K562 (cell line): ENCODE data around the gene TMEM107. TPM values are rescaled to one million over a fixed set of nuclear protein-coding genes. Genes with fewer than 3 reads are reported as not detected.

ENCODE experiments used
- CHD4 ChIP-seq: fragments of 200-600 bp; sonication (generic); IDR thresholded peaks from 3 replicates; pipeline ENCODE4 v1.6.1; 2012; ENCODE audit warnings: low read depth, mild to moderate bottlenecking, mixed read lengths, low read length, inconsistent platforms; ENCODE audit not compliant: insufficient read depth, insufficient replicate concordance, poor library complexity, severe bottlenecking
- KAT8 ChIP-seq: fragments of 450-650 bp; IDR thresholded peaks from 2 replicates; pipeline ENCODE4 v1.6.1; 2016; ENCODE audit warnings: low read depth, mild to moderate bottlenecking
- L3MBTL2 ChIP-seq: fragments of 450-650 bp; IDR thresholded peaks from 2 replicates; pipeline ENCODE4 v1.6.1; 2016; ENCODE audit warnings: mild to moderate bottlenecking, moderate library complexity
- MCM7 ChIP-seq, 2 experiments: fragments of 450-650 bp; IDR thresholded peaks; 2 replicates each; pipeline ENCODE4 v1.6.1; 2016 to 2018
- MYNN ChIP-seq, 2 experiments: sonication (generic); formaldehyde crosslinking in 1 of 2; IDR thresholded peaks; 2 replicates each; pipeline versions ENCODE4 v1.5.0 to v1.6.1; 2016 to 2020; ENCODE audit warnings: antibody characterized with exemption in 1 of 2, missing genetic modification reagents in 1 of 2
- NFXL1 ChIP-seq: fragments of 450-650 bp; formaldehyde crosslinking; IDR thresholded peaks from 2 replicates; pipeline ENCODE4 v1.4.0; 2021; ENCODE audit warnings: mild to moderate bottlenecking
- POLR3A ChIP-seq: IDR thresholded peaks from 2 replicates; pipeline ENCODE4 v1.6.1; 2011; ENCODE audit warnings: borderline replicate concordance, mild to moderate bottlenecking, moderate library complexity; ENCODE audit not compliant: insufficient read length, insufficient read depth; ENCODE audit errors: extremely low read depth
- RBM14 ChIP-seq: fragments of 200-400 bp; formaldehyde crosslinking; IDR thresholded peaks from 2 replicates; pipeline ENCODE4 v1.6.1; 2018; ENCODE audit warnings: low read depth, mild to moderate bottlenecking, low read length, moderate library complexity, borderline replicate concordance; ENCODE audit not compliant: insufficient read depth
- SMAD1 ChIP-seq: fragments of 150-350 bp; IDR thresholded peaks from 2 replicates; pipeline ENCODE4 v1.6.1; 2014; ENCODE audit warnings: low read length, low read depth; ENCODE audit not compliant: partially characterized antibody
- ZFP1 ChIP-seq: fragments of 450-650 bp; formaldehyde crosslinking; IDR thresholded peaks from 2 replicates; pipeline ENCODE4 v1.4.0; 2020; ENCODE audit warnings: mild to moderate bottlenecking, mixed read lengths
- ZNF232 ChIP-seq: sonication (generic); formaldehyde crosslinking; IDR thresholded peaks from 2 replicates; pipeline ENCODE4 v1.8.0; 2022; ENCODE audit warnings: mild to moderate bottlenecking, missing genetic modification reagents
- polyA plus RNA-seq, 8 experiments: library from polyadenylated mRNA; depleted of rRNA in 4 of 8; stranded (reverse) in 5 of 8; unstranded in 3 of 8; fragments of >200 nt; fragmentation: Nextera tagmentation in 2 of 8; fragmentation: Illumina TruSeq in 1 of 8; extraction: Ambion mirVana in 2 of 8; extraction: Trizol in 1 of 8; gene quantifications; 2 replicates each; pipeline versions ENCODE4 v1.2.1 to v1.2.3, GENCODE V29; 2011 to 2014; ENCODE audit warnings: inconsistent platforms in 1 of 8, missing spikeins in 1 of 8
- total RNA-seq, 7 experiments: library from RNA; depleted of rRNA in 6 of 7; stranded (reverse); fragments of >200 nt in 6 of 7; fragmentation: Illumina TruSeq in 2 of 7; extraction: Trizol in 2 of 7; gene quantifications; 2 replicates each; pipeline versions ENCODE4 v1.2.1 to v1.2.3, GENCODE V29; 2011 to 2021; ENCODE audit warnings: low replicate concordance in 1 of 7
- TF ChIP-seq, protein P1 (sequence below): fragments of 450-650 bp; IDR thresholded peaks from 2 replicates; pipeline ENCODE4 v1.6.1; 2018; ENCODE audit not compliant: partially characterized antibody
- TF ChIP-seq, protein P2 (sequence below): sonication (generic); formaldehyde crosslinking; IDR thresholded peaks from 2 replicates; pipeline ENCODE4 v1.8.0; 2022; ENCODE audit warnings: missing genetic modification reagents, mild to moderate bottlenecking, moderate library complexity, borderline replicate concordance
- TF ChIP-seq, protein P3 (sequence below): fragments of 450-650 bp; IDR thresholded peaks from 2 replicates; pipeline ENCODE4 v1.6.1; 2016
- TF ChIP-seq, protein P4 (sequence below): fragments of 250-450 bp; sonication (Bioruptor Pico); IDR thresholded peaks from 2 replicates; pipeline ENCODE4 v1.8.0; 2021; ENCODE audit warnings: moderate library complexity, mild to moderate bottlenecking, inconsistent platforms
- TF ChIP-seq, protein P5 (sequence below), 2 experiments: IDR thresholded peaks; 2 replicates each; pipeline ENCODE4 v1.6.1; 2011; ENCODE audit warnings: borderline replicate concordance in 1 of 2, control low read depth in 1 of 2, low read depth in 1 of 2, low read length in 1 of 2, mild to moderate bottlenecking in 1 of 2, mixed read lengths in 1 of 2, moderate library complexity in 1 of 2; ENCODE audit not compliant: insufficient read depth in 1 of 2, insufficient read length in 1 of 2, poor library complexity in 1 of 2, severe bottlenecking in 1 of 2; ENCODE audit errors: extremely low read depth in 1 of 2

TMEM107 gene
- total and polyA plus RNA-seq, 9 of the 15 experiments (the other 6 are each of a cell fraction or from before 2014, with no cell fraction given), result 7.1 to 26.2 (median 16.9) TPM

DNA sequence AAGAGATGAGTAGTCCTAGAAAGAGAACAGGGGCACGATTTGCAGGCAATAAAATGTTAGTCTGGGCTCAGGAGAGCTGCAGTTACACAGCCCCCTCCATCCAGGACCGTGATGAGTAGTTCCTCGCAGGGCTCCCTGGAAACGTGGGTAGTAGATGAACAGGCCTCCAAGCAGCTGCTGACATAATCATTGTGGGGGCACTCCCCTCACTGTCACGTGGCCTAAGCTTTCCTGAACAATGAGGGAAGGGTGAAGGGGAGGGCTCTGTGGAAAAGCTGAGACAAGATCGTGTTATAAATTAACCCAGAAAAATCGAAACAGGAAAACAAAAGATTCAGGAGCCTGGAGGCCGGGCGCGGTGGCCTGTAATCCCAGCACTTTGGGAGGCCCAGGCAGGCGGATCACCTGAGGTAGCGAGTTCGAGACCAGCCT lies 22.6 kb downstream of the TMEM107 start (continued):
- TF ChIP-seq, protein P1, sequence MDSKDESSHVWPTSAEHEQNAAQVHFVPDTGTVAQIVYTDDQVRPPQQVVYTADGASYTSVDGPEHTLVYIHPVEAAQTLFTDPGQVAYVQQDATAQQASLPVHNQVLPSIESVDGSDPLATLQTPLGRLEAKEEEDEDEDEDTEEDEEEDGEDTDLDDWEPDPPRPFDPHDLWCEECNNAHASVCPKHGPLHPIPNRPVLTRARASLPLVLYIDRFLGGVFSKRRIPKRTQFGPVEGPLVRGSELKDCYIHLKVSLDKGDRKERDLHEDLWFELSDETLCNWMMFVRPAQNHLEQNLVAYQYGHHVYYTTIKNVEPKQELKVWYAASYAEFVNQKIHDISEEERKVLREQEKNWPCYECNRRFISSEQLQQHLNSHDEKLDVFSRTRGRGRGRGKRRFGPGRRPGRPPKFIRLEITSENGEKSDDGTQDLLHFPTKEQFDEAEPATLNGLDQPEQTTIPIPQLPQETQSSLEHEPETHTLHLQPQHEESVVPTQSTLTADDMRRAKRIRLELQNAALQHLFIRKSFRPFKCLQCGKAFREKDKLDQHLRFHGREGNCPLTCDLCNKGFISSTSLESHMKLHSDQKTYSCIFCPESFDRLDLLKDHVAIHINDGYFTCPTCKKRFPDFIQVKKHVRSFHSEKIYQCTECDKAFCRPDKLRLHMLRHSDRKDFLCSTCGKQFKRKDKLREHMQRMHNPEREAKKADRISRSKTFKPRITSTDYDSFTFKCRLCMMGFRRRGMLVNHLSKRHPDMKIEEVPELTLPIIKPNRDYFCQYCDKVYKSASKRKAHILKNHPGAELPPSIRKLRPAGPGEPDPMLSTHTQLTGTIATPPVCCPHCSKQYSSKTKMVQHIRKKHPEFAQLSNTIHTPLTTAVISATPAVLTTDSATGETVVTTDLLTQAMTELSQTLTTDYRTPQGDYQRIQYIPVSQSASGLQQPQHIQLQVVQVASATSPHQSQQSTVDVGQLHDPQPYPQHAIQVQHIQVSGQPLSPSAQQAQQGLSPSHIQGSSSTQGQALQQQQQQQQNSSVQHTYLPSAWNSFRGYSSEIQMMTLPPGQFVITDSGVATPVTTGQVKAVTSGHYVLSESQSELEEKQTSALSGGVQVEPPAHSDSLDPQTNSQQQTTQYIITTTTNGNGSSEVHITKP, result no peak
- no peak for TF ChIP-seq POLR3A
- no peak for TF ChIP-seq SMAD1
- TF ChIP-seq, protein P2, sequence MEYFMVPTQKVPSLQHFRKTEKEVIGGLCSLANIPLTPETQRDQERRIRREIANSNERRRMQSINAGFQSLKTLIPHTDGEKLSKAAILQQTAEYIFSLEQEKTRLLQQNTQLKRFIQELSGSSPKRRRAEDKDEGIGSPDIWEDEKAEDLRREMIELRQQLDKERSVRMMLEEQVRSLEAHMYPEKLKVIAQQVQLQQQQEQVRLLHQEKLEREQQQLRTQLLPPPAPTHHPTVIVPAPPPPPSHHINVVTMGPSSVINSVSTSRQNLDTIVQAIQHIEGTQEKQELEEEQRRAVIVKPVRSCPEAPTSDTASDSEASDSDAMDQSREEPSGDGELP, result no peak
- no peak for TF ChIP-seq MCM7 (IDR thresholded peaks at IDR 0.05)
- TF ChIP-seq KAT8, result no peak
- TF ChIP-seq, protein P3, sequence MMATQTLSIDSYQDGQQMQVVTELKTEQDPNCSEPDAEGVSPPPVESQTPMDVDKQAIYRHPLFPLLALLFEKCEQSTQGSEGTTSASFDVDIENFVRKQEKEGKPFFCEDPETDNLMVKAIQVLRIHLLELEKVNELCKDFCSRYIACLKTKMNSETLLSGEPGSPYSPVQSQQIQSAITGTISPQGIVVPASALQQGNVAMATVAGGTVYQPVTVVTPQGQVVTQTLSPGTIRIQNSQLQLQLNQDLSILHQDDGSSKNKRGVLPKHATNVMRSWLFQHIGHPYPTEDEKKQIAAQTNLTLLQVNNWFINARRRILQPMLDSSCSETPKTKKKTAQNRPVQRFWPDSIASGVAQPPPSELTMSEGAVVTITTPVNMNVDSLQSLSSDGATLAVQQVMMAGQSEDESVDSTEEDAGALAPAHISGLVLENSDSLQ, result no peak
- no peak for TF ChIP-seq ZNF232
- TF ChIP-seq MYNN (IDR thresholded peaks at IDR 0.05), result no peak
- TF ChIP-seq MYNN (CRISPR knock-in tag; IDR thresholded peaks at IDR 0.05), result no peak
- no peak for TF ChIP-seq RBM14
- no peak for TF ChIP-seq ZFP1 (CRISPR knock-in tag)
- TF ChIP-seq, protein P4, sequence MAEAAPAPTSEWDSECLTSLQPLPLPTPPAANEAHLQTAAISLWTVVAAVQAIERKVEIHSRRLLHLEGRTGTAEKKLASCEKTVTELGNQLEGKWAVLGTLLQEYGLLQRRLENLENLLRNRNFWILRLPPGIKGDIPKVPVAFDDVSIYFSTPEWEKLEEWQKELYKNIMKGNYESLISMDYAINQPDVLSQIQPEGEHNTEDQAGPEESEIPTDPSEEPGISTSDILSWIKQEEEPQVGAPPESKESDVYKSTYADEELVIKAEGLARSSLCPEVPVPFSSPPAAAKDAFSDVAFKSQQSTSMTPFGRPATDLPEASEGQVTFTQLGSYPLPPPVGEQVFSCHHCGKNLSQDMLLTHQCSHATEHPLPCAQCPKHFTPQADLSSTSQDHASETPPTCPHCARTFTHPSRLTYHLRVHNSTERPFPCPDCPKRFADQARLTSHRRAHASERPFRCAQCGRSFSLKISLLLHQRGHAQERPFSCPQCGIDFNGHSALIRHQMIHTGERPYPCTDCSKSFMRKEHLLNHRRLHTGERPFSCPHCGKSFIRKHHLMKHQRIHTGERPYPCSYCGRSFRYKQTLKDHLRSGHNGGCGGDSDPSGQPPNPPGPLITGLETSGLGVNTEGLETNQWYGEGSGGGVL (CRISPR knock-in tag), result no peak
- TF ChIP-seq L3MBTL2, result peak; percentile 24; the same call in 1 of the 2 replicates
- TF ChIP-seq, protein P5, sequence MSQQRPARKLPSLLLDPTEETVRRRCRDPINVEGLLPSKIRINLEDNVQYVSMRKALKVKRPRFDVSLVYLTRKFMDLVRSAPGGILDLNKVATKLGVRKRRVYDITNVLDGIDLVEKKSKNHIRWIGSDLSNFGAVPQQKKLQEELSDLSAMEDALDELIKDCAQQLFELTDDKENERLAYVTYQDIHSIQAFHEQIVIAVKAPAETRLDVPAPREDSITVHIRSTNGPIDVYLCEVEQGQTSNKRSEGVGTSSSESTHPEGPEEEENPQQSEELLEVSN (IDR thresholded peaks at IDR 0.05; ENCODE audit: borderline replicate concordance in 1 of 2, extremely low read depth in 1 of 2, insufficient read depth in 1 of 2, insufficient read length in 1 of 2, low read depth in 1 of 2, low read length in 1 of 2, poor library complexity in 1 of 2, severe bottlenecking in 1 of 2), result peak; percentile 21 to 22
- TF ChIP-seq NFXL1 (CRISPR knock-in tag), result no peak
- no peak for TF ChIP-seq CHD4
